Measurements from ENCODE around the gene CELSR2. TPM values are rescaled to one million over a fixed set of nuclear protein-coding genes. Genes with fewer than 3 reads are reported as not detected.

The CELSR2 gene
- total and polyA plus RNA-seq, 2 of the 8 experiments (the other 6 are each of a cell fraction or from before 2014, with no cell fraction given): 12.0 to 27.7 TPM

DNA sequence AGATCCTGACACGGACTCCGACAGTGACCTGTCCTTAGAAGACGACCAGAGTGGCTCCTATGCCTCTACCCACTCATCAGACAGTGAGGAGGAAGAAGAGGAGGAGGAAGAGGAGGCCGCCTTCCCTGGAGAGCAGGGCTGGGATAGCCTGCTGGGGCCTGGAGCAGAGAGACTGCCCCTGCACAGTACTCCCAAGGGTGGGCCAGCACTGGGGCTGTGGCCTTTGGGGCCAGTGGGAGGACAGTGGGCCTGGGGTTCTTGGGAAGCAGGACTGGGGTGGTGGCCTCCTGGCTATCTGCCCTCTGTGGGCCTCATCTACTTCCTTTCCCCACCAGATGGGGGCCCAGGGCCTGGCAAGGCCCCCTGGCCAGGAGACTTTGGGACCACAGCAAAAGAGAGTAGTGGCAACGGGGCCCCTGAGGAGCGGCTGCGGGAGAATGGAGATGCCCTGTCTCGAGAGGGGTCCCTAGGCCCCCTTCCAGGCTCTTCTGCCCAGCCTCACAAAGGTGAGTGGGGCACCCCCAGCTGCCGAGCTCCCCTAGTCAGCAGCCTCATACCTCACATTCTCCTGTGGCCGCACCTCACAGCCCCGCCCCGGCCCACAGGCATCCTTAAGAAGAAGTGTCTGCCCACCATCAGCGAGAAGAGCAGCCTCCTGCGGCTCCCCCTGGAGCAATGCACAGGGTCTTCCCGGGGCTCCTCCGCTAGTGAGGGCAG, 23.6 kb downstream of the CELSR2 start (continued):
- TF ChIP-seq TEAD4 (IDR thresholded peaks at IDR 0.05; ENCODE audit: low read depth, low read length) (no peak), CEBPB (IDR thresholded peaks at IDR 0.05; ENCODE audit: low read depth, low read length) (no peak), SP2 (IDR thresholded peaks at IDR 0.05; ENCODE audit: low read length) (no peak), RXRA (IDR thresholded peaks at IDR 0.05; ENCODE audit: insufficient read depth, low read depth, low read length) (no peak), POU5F1 (IDR thresholded peaks at IDR 0.05; ENCODE audit: low read depth, low read length) (no peak), TAF1 (IDR thresholded peaks at IDR 0.05; ENCODE audit: low read depth, low read length) (no peak), SP4 (IDR thresholded peaks at IDR 0.05; ENCODE audit: low read length) (no peak), BACH1 (IDR thresholded peaks at IDR 0.05; ENCODE audit: low read length) (no peak), SIRT6 (IDR thresholded peaks at IDR 0.05; ENCODE audit: low read length) (no peak), BRCA1 (IDR thresholded peaks at IDR 0.05; ENCODE audit: low read depth, low read length) (no peak)
- TF ChIP-seq, protein P1, sequence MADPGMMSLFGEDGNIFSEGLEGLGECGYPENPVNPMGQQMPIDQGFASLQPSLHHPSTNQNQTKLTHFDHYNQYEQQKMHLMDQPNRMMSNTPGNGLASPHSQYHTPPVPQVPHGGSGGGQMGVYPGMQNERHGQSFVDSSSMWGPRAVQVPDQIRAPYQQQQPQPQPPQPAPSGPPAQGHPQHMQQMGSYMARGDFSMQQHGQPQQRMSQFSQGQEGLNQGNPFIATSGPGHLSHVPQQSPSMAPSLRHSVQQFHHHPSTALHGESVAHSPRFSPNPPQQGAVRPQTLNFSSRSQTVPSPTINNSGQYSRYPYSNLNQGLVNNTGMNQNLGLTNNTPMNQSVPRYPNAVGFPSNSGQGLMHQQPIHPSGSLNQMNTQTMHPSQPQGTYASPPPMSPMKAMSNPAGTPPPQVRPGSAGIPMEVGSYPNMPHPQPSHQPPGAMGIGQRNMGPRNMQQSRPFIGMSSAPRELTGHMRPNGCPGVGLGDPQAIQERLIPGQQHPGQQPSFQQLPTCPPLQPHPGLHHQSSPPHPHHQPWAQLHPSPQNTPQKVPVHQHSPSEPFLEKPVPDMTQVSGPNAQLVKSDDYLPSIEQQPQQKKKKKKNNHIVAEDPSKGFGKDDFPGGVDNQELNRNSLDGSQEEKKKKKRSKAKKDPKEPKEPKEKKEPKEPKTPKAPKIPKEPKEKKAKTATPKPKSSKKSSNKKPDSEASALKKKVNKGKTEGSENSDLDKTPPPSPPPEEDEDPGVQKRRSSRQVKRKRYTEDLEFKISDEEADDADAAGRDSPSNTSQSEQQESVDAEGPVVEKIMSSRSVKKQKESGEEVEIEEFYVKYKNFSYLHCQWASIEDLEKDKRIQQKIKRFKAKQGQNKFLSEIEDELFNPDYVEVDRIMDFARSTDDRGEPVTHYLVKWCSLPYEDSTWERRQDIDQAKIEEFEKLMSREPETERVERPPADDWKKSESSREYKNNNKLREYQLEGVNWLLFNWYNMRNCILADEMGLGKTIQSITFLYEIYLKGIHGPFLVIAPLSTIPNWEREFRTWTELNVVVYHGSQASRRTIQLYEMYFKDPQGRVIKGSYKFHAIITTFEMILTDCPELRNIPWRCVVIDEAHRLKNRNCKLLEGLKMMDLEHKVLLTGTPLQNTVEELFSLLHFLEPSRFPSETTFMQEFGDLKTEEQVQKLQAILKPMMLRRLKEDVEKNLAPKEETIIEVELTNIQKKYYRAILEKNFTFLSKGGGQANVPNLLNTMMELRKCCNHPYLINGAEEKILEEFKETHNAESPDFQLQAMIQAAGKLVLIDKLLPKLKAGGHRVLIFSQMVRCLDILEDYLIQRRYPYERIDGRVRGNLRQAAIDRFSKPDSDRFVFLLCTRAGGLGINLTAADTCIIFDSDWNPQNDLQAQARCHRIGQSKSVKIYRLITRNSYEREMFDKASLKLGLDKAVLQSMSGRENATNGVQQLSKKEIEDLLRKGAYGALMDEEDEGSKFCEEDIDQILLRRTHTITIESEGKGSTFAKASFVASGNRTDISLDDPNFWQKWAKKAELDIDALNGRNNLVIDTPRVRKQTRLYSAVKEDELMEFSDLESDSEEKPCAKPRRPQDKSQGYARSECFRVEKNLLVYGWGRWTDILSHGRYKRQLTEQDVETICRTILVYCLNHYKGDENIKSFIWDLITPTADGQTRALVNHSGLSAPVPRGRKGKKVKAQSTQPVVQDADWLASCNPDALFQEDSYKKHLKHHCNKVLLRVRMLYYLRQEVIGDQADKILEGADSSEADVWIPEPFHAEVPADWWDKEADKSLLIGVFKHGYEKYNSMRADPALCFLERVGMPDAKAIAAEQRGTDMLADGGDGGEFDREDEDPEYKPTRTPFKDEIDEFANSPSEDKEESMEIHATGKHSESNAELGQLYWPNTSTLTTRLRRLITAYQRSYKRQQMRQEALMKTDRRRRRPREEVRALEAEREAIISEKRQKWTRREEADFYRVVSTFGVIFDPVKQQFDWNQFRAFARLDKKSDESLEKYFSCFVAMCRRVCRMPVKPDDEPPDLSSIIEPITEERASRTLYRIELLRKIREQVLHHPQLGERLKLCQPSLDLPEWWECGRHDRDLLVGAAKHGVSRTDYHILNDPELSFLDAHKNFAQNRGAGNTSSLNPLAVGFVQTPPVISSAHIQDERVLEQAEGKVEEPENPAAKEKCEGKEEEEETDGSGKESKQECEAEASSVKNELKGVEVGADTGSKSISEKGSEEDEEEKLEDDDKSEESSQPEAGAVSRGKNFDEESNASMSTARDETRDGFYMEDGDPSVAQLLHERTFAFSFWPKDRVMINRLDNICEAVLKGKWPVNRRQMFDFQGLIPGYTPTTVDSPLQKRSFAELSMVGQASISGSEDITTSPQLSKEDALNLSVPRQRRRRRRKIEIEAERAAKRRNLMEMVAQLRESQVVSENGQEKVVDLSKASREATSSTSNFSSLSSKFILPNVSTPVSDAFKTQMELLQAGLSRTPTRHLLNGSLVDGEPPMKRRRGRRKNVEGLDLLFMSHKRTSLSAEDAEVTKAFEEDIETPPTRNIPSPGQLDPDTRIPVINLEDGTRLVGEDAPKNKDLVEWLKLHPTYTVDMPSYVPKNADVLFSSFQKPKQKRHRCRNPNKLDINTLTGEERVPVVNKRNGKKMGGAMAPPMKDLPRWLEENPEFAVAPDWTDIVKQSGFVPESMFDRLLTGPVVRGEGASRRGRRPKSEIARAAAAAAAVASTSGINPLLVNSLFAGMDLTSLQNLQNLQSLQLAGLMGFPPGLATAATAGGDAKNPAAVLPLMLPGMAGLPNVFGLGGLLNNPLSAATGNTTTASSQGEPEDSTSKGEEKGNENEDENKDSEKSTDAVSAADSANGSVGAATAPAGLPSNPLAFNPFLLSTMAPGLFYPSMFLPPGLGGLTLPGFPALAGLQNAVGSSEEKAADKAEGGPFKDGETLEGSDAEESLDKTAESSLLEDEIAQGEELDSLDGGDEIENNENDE (IDR thresholded peaks at IDR 0.05; ENCODE audit: insufficient replicate concordance, low read length): no peak

Data from H1 (cell line).